Fibroblast of pulmonary artery (primary cell): Measurements from ENCODE around the gene DNAH12.

Experiments used
- DNase-seq: peaks from one replicate; pipeline ENCODE4 v3.0.0-alpha.2; 2010; ENCODE audit warnings: low read depth
- H3K4me3 ChIP-seq: replicated peaks from 2 replicates; pipeline ENCODE4 v1.5.1; 2011; ENCODE audit warnings: low read depth, mild to moderate bottlenecking, control low read depth, low read length, moderate library complexity
- CTCF ChIP-seq: IDR thresholded peaks from 2 replicates; pipeline ENCODE4 v1.5.1; 2011; ENCODE audit warnings: mild to moderate bottlenecking, control low read depth, low read length, inconsistent platforms; ENCODE audit errors: missing control alignments

The DNAH12 gene

DNA sequence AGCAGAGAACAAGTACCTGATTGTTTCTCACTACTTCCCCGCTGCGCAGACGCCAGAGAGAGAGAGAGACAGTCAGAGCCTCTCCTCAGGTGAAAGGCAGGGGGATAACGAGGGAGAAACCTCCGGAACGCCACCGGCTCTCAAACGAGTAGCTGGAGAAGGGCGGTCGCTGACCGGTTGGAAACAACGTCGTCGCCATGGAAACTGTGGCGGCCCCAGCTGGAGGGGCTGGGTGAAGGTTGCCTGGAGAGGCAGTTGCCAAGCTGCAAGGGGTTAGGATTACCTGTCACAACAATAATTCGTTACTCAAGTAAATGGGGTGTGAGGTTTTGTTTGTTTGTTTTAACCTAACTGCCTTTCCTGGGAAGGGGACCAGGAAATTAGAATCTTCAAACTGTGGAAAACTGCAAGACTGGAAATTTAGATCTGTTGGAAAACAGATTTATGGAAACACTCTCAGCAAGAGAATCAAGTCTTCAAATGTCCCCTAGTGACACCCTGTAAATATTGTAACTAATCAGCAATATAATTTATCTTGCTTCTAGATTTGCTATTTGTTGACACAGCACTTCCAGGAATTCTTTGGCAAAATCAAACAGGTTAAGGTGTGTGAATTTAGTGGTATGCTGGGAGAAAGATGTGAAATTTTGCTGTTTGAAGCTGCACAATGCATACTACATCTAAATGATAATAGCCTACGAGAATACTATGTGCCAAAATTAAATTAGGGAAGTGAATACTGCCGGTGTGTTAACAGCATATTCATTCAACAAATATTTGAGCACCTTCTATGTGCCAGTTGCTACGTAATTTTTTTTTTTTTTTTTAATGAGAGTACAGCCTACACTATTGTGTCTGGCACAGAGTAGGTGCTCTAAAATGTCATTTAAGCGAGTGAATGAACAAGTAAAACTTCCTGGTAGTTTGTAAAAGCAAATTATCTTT is at the start of gene DNAH12:
Gene DNAH12 (minus strand): TSS at position 164 of the 945 bp plus-strand sequence. CDS start 1,474 bp downstream, outside the sequence.
- peak; percentile 45 for DNase-seq
- H3K4me3 ChIP-seq, result peak within 1 kb of the TSS; percentile 44

DNA sequence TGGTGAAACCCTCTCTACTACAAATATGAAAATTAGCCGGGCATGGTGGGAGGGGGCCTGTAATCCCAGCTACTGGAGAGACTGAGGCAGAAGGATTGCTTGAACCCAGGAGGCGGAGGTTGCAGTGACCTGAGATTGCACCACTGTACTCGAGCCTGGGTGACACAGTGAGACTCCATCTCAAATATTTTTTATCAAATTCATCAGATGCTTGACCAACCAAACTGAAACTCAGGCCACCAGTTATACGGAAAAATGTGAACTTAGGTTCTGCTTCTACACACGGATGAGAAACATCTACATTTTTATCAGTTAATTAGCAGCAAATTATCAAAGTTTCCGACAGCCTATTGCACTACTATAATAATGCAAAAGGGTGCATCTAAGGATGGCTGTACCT is 48.2 kb upstream of the DNAH12 start:
- no peak for TF ChIP-seq CTCF
- no peak overlapping the region for H3K4me3 ChIP-seq
- DNase-seq, result no peak

More for the DNA sequence above, at the start of gene DNAH12:
- no peak for TF ChIP-seq CTCF

DNA sequence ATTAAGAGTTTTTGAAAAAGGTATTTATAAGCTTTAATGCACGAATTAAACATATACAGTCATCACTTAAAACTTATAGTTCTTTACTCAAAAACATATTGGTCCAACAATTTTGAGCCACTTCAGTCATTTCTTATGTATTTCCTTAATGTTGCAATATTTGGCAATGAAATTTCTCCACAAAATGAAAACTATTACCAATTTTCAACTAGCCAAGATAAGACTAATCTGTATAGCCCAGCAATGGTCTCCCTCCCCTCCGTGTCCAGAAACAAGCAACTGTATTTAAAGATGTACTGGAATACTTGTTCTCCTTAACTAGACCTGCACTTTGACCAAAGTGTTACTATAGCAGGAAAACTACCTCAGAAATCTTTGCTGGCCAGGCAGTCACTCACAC is 43.8 kb upstream of the DNAH12 start:
- peak; percentile 39 for DNase-seq
- H3K4me3 ChIP-seq, result no peak overlapping the region
- no peak for TF ChIP-seq CTCF

DNA sequence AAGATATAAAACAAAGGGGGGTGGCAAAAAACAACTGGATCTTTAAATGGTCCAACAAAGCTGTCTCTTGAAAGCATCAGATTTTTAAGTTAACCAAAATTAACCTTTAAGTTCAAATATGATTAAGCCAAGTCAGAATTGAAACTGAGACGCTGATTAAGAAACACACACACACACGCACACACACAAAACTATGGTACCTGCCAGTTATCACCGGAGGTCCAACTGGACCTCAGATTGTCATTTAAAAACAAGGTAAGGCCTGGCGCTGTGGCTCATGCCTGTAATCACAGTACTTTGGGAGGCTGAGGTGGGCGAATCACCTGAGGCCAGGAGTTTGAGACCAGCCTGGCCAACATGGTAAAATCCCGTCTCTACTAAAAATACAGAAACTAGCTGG is 42.6 kb upstream of the DNAH12 start:
- no peak overlapping the region for H3K4me3 ChIP-seq
- TF ChIP-seq CTCF, result no peak
- no peak for DNase-seq

DNA sequence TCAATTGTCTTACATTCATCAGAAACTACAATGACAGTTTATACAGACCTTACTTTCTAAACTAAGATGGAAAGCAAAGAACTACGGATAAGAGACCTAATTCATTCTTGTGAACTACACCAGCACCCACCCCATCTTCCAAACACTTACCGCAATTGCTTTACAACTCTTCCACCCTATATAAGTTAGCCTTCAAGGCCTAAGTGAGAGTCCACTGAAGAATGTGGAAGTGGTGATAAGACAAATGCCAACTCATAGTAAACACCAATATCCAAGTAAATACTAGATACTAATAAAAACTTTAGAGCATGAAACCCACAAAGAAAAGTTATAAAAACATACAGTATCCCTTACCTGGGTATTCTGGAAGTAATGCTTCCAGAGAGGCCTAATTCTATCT is 39.4 kb upstream of the DNAH12 start:
- TF ChIP-seq CTCF, result no peak
- DNase-seq, result no peak
- no peak overlapping the region for H3K4me3 ChIP-seq

GRCh38 chr3:57582474-57583168 is 38.5 kb upstream of the DNAH12 start:
- no peak overlapping the region for H3K4me3 ChIP-seq
- peak; percentile 29 for TF ChIP-seq CTCF
- no peak for DNase-seq
